Measurements from ENCODE around the gene ENO1.

DNA sequence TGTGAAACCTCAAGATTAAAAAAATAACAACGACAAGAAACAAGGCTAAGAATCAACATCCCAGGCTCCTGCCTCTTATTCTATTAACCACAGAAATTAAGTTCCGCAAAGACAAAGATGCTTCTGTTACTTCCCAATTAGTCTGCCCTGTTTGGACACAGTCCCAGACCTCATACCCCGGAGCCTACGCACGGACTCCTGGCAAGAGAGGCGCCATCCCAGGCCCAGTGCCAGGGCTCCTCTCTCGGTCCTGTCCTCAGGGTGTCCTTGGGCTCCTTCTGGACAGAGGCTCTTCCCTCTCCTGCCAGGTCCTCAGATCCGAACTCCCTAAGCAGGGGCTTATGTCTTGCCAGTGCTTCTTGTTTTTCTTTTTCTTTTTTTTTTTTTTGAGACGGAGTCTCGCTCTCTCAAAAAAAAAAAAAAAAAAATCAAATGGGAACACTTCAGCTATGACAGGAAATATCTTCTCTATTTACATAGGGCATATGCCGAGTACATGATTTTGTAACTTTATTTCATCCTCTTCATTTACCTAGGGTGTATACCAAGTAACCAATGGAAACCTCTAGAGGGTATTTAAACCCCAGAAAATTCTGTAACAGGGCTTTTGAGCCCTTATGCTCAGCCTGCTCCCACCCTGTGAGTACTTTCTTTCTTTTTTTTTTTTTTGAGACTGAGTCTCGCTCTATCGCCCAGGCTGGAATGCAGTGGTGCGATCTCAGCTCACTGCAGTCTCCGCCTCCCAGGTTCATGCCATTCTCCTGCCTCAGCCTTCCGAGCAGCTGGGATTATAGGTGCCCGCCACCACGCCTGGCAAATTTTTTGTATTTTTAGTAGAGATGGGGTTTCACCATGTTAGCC, 11.7 kb upstream of the ENO1 start:
- TF ChIP-seq, protein P1, sequence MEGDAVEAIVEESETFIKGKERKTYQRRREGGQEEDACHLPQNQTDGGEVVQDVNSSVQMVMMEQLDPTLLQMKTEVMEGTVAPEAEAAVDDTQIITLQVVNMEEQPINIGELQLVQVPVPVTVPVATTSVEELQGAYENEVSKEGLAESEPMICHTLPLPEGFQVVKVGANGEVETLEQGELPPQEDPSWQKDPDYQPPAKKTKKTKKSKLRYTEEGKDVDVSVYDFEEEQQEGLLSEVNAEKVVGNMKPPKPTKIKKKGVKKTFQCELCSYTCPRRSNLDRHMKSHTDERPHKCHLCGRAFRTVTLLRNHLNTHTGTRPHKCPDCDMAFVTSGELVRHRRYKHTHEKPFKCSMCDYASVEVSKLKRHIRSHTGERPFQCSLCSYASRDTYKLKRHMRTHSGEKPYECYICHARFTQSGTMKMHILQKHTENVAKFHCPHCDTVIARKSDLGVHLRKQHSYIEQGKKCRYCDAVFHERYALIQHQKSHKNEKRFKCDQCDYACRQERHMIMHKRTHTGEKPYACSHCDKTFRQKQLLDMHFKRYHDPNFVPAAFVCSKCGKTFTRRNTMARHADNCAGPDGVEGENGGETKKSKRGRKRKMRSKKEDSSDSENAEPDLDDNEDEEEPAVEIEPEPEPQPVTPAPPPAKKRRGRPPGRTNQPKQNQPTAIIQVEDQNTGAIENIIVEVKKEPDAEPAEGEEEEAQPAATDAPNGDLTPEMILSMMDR (IDR thresholded peaks at IDR 0.05; ENCODE audit: low read length): no peak
- no peak for TF ChIP-seq EZH2 (IDR thresholded peaks at IDR 0.05; ENCODE audit: borderline replicate concordance, low read length)

All from OCI-LY1 (cell line).